ENCODE measurements around the gene KRT12. TPM values are rescaled to one million over a fixed set of nuclear protein-coding genes. Genes with fewer than 3 reads are reported as not detected.

The KRT12 gene
- total and polyA plus RNA-seq, 9 of the 15 experiments (the other 6 are each of a cell fraction or from before 2014, with no cell fraction given): 0.18 to 7.0 (median 2.2) TPM

DNA sequence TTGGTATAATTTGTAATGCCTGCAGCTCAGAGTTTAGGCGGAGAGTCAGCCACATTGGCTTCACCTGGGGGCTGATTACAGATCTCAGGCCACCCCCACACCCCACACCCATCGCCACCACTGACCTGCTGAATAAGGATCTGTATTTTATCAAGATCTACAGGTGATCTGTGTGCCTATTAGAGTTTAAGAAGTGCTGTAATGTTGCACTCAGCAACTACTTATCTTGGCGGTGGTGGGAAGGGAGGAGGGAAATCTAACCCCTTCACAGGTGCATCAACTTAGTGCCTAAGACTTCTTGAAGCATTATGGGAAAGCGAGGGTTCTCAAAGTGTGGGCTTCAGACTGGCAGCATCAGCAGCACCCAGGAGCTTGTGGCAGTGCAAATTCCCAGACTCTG, 35.5 kb upstream of the KRT12 start:
- intact Hi-C loops (cut with micrococcal nuclease): loop anchor here (10.0 kb wide), 2 partner anchors 288 to 592 kb away; no protein-coding TSS in a partner anchor
- Histone ChIP-seq H3K27ac (ENCODE audit: extremely low read depth, low read depth, low read length) (no peak overlapping the region), H3K4me2 (ENCODE audit: insufficient read depth, low read length) (no peak overlapping the region), H3K79me2 (ENCODE audit: control insufficient read depth, insufficient read depth, low read length) (no peaks in the 10 kb centered on the region), H3K9ac (ENCODE audit: insufficient read depth in 1 of 2, low read depth in 2 of 2, low read length in 2 of 2) (no peak overlapping the region), H4K20me1 (replicated peaks; ENCODE audit: control insufficient read depth, insufficient read depth, low read length) (0 out of 2 replicates have a peak, but pooled peaks cover 2% of the 10 kb centered on the region), H3K36me3 (ENCODE audit: control insufficient read depth, insufficient read depth, low read length) (no peaks in the 10 kb centered on the region), H2AFZ (ENCODE audit: low read depth, low read length) (no peak overlapping the region), H3K4me3 (no peak overlapping the region), H3K4me1 (replicated peaks in 1 of 2; ENCODE audit: control insufficient read depth in 2 of 2, insufficient read depth in 2 of 2, low read length in 2 of 2) (no peaks in the 10 kb centered on the region; a peak in 1 of 5 replicates), H3K9me1 (ENCODE audit: control insufficient read depth, insufficient read depth, low read length) (no peaks in the 10 kb centered on the region), H3K27me3 (ENCODE audit: control insufficient read depth in 2 of 2, insufficient read depth in 2 of 2, low read length in 2 of 2) (peaks cover 24 to 40% of the 10 kb centered on the region in 2 experiments), H3K9me3 (replicated peaks; ENCODE audit: control insufficient read depth, insufficient read depth, low read depth, low read length) (no peaks in the 10 kb centered on the region)
- in situ Hi-C loops (cut with MboI): loop anchor here (10.0 kb wide), 1 partner anchor 98 kb away; no protein-coding TSS in a partner anchor
- ChIA-PET POLR2A (interaction anchor here (0.7 kb wide), 1 partner anchor 390 kb away, joined by 3 read pairs; no protein-coding TSS in a partner anchor), CTCF (ENCODE audit: low intra/inter-chr PET ratio) (interaction anchor here (0.6 kb wide), 1 partner anchor 215 kb away, joined by 3 read pairs; no protein-coding TSS in a partner anchor)
- no TSS peak for BruUV-seq (replicated peaks)
- no peak for TF ChIP-seq SP1 (CRISPR knock-in tag; IDR thresholded peaks at IDR 0.05)
- no peak for TF ChIP-seq ZFPM2 (CRISPR knock-in tag; IDR thresholded peaks at IDR 0.05)
- no peak for TF ChIP-seq ZFP30 (CRISPR knock-in tag; IDR thresholded peaks at IDR 0.05; ENCODE audit: borderline replicate concordance)
- TF ChIP-seq SLC30A9 (CRISPR knock-in tag; IDR thresholded peaks at IDR 0.05): no peak
- no peak for TF ChIP-seq SAFB (IDR thresholded peaks at IDR 0.05; ENCODE audit: borderline replicate concordance, low read depth, low read length)
- TF ChIP-seq JUN (IDR thresholded peaks at IDR 0.05; ENCODE audit: borderline replicate concordance, low read depth, low read length): no peak
- no peak for TF ChIP-seq JUN (CRISPR knock-in tag; IDR thresholded peaks at IDR 0.05; ENCODE audit: borderline replicate concordance)
- no peak for TF ChIP-seq ZNF717 (CRISPR knock-in tag; IDR thresholded peaks at IDR 0.05)
- no peak for TF ChIP-seq TAF15 (IDR thresholded peaks at IDR 0.05; ENCODE audit: low read depth, low read length)
- TF ChIP-seq NRF1 (conservative IDR thresholded peaks at IDR 0.05 in 1 of 2, IDR thresholded peaks at IDR 0.05 in 1 of 2): no peak
- TF ChIP-seq BRD4 (IDR thresholded peaks at IDR 0.05): no peak
- TF ChIP-seq LEF1 (IDR thresholded peaks at IDR 0.05): no peak
- TF ChIP-seq ZNF57 (CRISPR knock-in tag; IDR thresholded peaks at IDR 0.05): no peak
- no peak for TF ChIP-seq PML (IDR thresholded peaks at IDR 0.05; ENCODE audit: low read length)
- TF ChIP-seq, protein P1, sequence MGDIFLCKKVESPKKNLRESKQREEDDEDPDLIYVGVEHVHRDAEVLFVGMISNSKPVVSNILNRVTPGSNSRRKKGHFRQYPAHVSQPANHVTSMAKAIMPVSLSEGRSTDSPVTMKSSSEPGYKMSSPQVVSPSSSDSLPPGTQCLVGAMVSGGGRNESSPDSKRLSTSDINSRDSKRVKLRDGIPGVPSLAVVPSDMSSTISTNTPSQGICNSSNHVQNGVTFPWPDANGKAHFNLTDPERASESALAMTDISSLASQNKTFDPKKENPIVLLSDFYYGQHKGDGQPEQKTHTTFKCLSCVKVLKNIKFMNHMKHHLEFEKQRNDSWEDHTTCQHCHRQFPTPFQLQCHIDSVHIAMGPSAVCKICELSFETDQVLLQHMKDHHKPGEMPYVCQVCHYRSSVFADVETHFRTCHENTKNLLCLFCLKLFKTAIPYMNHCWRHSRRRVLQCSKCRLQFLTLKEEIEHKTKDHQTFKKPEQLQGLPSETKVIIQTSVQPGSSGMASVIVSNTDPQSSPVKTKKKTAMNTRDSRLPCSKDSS (IDR thresholded peaks at IDR 0.05; ENCODE audit: low read depth, partially characterized antibody): no peak
- TF ChIP-seq EP400 (IDR thresholded peaks at IDR 0.05): no peak
- TF ChIP-seq, protein P2, sequence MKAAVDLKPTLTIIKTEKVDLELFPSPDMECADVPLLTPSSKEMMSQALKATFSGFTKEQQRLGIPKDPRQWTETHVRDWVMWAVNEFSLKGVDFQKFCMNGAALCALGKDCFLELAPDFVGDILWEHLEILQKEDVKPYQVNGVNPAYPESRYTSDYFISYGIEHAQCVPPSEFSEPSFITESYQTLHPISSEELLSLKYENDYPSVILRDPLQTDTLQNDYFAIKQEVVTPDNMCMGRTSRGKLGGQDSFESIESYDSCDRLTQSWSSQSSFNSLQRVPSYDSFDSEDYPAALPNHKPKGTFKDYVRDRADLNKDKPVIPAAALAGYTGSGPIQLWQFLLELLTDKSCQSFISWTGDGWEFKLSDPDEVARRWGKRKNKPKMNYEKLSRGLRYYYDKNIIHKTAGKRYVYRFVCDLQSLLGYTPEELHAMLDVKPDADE (conservative IDR thresholded peaks at IDR 0.05; ENCODE audit: control insufficient read depth, low read depth, low read length): no peak
- no peak for TF ChIP-seq ETS2 (tag; IDR thresholded peaks at IDR 0.05; ENCODE audit: borderline replicate concordance, poor library complexity, severe bottlenecking)
- TF ChIP-seq CREB1 (IDR thresholded peaks at IDR 0.05): no peak
- TF ChIP-seq CREB1 (CRISPR knock-in tag; IDR thresholded peaks at IDR 0.05): no peak
- no peak for TF ChIP-seq MIER1 (IDR thresholded peaks at IDR 0.05; ENCODE audit: low read depth)
- no peak for TF ChIP-seq COPS2 (conservative IDR thresholded peaks at IDR 0.05)
- DNase-seq (ENCODE audit: extremely low read depth in 1 of 4, low spot score in 3 of 4) (no peak), ATAC-seq (no peak), FAIRE-seq (no peak)
- 5% methylated on average over 4 of the region's 4 CpGs for WGBS (ENCODE audit: insufficient coverage, low coverage, missing lambda C conversion rate)
